GM19438 (cell line): ENCODE measurements around the gene STXBP1.
A peak's percentile ranks its signal among the peaks of the same experiment; 100 is the strongest.
"Not testable (repeated sequence)": the region's sequence is repeated elsewhere in the genome, so short reads cannot be mapped to it uniquely, and the experiment has no call there.

Source experiments
- ATAC-seq: cut with Tn5 transposase; IDR thresholded peaks from one replicate; pipeline ENCODE4 v1.9.1; 2021; ENCODE audit warnings: low read depth; ENCODE audit not compliant: unreplicated experiment

Gene STXBP1

GRCh38 chr9:127575875-127576778 is 36.0 kb upstream of the STXBP1 start:
- no peak for ATAC-seq

DNA sequence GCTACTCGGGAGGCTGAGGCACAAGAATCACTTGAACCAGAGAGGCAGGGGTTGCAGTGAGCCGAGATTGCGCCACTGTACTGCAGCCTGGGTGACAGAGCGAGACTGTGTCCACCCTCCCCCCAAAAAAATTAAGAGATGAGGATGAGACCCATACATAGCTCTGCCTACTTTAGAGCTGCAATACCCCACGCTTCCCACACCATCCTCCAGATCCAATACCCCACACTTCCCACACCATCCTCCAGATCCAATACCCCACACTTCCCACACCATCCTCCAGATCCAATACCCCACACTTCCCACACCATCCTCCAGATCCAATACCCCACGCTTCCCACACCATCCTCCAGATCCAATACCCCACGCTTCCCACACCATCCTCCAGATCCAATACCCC is 34.9 kb upstream of the STXBP1 start:
- ATAC-seq = not testable (repeated sequence)

DNA sequence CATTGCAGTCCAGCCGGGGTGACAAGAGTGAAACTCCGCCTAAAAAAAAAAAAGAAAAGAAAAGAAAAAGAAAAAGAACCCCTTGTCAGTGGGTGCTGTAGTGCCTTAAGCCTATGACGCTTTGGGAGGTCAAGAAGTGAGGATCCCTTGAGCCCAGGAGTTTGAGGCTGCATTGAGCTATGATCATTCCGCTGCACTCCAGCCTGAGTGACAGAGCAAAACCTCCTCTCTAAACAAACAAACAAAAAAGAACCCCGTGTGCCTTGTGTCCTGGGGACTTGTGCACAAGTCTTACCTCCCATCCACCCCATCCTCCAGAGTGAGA is 33.5 kb upstream of the STXBP1 start:
- ATAC-seq = no peak

- ATAC-seq = peak; percentile 64
Measured at GRCh38 chr9:127578952-127579853, 32.9 kb upstream of the STXBP1 start.

DNA sequence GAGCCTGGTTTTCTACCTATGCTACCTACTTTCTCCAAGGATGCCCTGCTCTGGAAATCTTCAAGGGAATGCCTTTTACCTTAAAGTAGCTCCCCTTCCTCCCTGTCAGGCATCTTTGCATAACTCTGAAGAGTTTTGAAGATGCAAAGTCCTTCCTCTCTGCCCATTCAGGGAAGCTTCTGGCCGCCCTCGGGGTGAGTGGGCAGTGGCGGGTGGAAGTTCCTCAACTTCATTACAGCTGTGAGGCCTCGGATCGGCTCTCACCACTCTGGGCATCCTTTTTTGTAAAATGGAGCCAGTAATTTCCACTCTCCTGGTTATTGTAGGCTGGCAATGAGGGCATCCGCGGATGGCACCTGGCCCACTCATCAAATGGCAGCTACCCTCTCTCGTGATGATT is 31.7 kb upstream of the STXBP1 start:
- no peak for ATAC-seq

GRCh38 chr9:127580879-127581475 is 31.1 kb upstream of the STXBP1 start:
- no peak for ATAC-seq

DNA sequence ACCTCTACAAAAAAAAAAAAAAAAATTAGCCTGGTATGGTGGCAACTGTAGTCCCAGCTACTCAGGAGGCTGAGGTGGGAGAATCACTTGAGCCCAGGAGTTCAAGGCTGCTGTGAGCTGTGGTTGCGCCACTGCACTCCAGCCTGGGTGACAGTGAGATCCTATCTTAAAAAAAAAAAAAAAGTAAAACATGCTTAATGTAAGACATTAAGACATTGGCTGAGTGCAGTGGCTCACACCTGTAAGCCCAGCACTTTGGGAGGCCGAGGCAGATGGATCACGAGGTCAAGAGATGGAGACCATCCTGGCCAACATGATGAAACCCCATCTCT is 27.6 kb upstream of the STXBP1 start:
- not testable (repeated sequence) for ATAC-seq

DNA sequence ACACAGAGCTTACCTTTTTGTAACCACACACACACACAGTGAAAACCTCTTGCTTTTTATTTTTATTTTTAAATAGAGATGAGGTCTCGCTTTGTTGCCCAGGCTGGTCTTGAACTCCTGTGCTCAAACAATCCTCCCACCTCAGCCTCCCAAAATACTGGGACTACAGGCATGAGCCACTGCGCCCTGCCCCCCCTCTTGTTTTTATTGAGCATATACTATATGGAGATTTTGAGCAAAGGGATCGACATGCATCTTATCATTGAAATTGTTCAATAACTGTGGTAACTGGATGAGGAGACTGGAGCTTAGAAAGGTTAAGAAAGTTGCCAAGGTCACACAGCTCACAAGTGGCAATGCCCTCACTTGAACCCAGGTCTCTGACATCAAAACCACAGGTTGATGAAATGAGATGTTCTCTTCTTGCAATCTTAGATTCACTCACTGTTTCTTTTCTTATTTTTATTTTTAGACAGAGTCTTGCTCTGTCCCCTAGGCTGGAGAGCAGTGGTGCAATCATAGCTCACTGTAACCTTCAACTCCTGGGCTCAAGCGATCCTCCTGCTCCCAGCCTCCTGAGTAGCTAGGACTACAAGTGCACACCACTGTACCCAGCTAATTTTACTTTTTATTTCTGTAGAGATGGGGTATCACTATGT is 26.8 kb upstream of the STXBP1 start:
- no peak for ATAC-seq

DNA sequence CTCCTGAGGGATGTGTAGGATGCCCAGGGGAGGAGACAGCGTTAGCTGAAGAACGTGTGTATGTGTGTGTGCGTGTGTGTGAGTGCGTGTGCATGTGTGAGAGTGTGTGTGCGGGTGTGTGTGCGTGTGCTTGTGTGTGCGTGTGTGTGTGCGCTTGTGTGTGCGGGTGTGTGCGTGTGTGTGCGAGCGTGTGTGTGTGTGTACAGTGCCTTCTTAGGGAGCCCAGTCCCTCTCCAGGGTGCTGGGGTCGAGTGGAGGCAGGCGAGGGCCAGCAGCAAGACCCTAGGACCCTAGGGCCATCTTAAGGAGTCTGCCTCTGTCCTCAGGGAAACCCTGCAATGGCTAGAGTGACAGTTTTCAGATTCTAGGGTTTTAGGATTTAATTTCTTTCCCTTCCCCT is 26.0 kb upstream of the STXBP1 start:
- no peak for ATAC-seq

DNA sequence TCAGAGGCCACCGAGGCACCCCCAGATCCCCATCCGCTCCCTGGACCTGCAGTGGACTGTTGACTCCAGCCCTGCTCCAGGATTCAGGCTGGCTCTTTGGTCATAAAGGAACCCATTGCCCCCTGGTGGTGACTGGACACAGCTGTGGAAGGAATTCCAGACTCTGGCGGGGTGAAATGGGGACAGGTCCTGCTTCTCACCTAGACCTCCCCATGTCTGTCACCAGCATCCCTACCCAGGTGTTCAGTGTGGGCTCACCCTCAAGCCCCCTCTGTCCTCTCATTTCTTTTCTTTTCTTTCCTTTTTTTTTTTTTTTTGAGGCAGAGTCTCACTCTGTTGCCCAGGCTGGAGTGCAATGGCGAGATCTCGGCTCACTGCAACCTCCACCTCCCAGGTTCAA is 25.5 kb upstream of the STXBP1 start:
- ATAC-seq = no peak

- no peak for ATAC-seq
Measured at GRCh38 chr9:127587966-127588365, 24.1 kb upstream of the STXBP1 start.

- ATAC-seq = no peak
Measured at GRCh38 chr9:127588740-127589506, 23.2 kb upstream of the STXBP1 start.

DNA sequence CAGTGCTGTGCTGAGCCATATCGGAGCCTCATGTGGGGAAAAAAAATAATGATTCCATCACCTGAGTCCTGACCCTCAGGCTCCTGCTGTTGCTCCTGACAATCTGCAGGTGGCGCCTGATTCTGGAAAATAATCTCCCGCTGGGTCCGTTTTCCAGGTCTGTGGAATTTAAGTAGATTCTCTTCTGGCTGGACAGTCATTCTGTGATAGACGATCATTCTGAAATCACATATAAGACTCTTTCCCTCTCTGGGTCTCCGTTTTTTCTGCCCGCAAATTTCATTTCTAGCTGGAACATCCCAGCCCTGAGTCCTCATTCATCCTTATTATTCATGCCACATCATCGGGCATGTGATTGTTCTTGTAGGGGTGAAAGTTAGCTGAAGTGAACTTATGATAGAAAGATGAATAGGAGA is 22.1 kb upstream of the STXBP1 start:
- no peak for ATAC-seq

GRCh38 chr9:127595611-127596010 is 16.5 kb upstream of the STXBP1 start:
- no peak for ATAC-seq

DNA sequence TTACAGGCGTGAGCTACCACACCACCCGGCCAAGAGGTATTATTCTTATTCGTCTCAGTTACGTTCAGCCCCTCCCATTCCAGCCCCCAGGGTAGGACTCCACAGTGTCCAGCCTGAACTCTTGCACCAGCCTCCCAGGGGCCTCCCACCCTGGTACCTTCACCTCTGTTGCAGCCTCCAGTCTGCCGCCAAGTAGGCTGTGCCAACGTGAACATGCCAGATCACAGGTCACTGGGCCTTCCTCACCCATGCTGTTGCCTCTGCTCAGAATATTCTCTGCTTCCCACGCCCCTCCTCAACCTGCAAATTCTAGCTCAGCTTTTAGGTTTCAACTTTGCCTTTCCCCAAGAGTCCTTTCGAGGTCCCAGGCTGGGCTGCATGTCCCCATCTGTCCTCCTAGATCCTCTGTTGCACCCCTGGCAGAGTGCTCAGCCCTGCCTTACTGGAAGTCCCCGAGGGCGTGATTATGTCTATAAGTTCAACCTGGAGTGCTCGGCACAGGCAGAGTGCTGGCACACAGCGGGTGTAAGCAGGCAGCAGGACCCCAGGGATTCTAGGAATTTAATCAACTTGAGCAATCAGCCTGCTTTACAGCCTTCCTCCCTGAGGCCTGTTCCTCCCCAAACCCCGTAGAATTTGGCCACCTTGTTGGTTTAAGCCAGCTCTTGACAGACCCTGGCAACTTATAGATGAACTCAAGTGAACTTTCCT is 13.1 kb upstream of the STXBP1 start:
- ATAC-seq = no peak

GRCh38 chr9:127599550-127599891 is 12.6 kb upstream of the STXBP1 start:
- ATAC-seq = no peak

DNA sequence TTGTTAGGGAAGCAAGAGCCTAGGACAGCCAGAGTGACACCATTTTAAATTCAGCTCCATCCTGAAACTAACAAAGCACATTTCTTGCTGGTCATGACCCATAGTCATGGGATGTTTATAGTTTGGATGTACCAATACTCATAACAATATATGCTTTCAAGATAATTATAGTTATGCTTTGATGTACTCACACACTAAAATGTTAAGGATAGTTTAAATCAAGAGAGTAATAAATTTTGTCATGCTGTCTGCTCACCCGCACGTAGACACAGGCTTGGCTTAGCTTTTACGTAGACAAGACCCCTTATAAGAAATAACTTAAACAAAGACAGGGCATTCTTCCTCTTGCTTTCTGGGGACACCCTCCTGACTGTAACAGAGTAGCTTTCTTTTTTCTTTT is 8.9 kb upstream of the STXBP1 start:
- ATAC-seq = no peak

DNA sequence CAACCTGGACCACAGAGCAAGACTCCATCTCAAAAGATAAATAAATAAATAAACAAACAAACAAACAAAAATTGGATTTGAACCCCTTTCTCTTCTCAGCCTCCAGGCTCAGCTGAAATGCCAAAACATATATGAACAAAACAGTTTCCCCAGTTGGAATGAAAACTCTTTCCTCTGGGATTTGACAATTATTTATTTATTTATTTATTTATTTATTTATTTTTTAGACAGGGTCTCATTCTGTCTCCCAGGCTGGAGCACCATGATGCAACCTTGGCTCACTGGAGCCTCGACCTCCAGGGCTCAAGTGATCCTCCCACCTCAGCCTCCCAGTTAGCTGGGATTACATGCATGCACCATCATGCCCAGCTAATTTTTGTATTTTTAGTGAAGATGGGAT is 6.0 kb upstream of the STXBP1 start:
- ATAC-seq = no peak

DNA sequence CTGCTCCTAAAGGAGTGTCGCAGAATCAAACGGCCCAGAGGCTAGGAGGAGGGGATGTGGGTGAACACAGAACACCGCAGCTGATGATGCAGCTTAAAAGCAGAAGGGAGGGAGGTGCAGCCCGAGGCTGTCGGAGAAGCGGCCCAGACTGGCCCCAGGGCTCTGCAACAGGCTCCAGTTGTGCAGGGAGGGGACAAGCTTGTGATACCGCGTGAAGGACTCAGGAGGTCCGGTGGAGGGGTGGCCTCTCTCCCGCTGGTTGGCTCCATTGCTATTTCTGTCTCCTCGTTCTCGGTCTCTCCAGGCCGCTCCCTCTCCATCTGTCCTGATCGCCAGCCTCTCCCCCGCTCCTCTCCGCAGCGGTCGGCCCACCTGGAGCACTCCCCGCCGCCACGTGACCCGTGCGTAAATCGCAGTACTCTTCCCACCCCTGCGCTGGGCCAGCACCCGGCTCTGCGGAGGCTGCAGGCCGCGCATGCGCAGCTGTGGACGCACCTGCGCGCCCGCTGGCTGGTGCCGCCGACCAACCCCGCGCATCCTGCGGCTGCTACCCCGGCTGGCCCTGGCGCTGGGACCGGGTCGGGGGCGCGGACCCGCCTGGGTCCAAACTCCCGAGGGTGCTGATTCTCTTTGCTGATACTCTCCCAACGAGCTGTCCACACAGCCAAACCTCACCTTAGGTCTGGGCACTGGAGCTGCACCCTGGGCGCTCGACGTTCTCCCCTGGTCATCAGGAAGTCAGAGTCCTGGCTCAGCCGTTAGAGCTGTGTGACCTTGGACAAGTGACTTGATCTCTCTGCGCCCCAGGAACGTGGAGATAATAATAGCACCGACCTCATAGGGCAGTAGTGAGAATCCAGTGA is 3.7 kb upstream of the STXBP1 start:
- no peak for ATAC-seq
